MM.1S (cell line): Measurements from ENCODE around the gene CFI.
A peak's percentile ranks its signal among the peaks of the same experiment; 100 is the strongest.

ENCODE experiments used
- DNase-seq: peaks from one replicate; pipeline ENCODE4 v3.0.0-alpha.2; 2015
- H2AFZ ChIP-seq: fragments of 300-600 bp; sonication (generic); 2 replicates; pipeline ENCODE4 v1.6.0; 2016; ENCODE audit warnings: antibody characterized with exemption, low read length
- H3F3A ChIP-seq: fragments of 300-600 bp; sonication (generic); 2 replicates; pipeline ENCODE4 v1.6.1; 2016; ENCODE audit warnings: mild to moderate bottlenecking, antibody characterized with exemption, low read length, moderate library complexity, mixed read lengths; ENCODE audit not compliant: insufficient read depth
- H3K27ac ChIP-seq: fragments of 300-600 bp; sonication (generic); 2 replicates; pipeline ENCODE4 v1.5.1; 2016; ENCODE audit warnings: mild to moderate bottlenecking, low read length
- H3K27me3 ChIP-seq: fragments of 300-600 bp; sonication (generic); replicated peaks from 2 replicates; pipeline ENCODE4 v1.6.0; 2016; ENCODE audit warnings: low read length; ENCODE audit not compliant: insufficient read depth
- H3K36me3 ChIP-seq: fragments of 300-600 bp; sonication (generic); replicated peaks from 2 replicates; pipeline ENCODE4 v1.6.1; 2016; ENCODE audit warnings: mild to moderate bottlenecking, low read length, mixed read lengths; ENCODE audit not compliant: insufficient read depth
- H3K4me1 ChIP-seq: fragments of 300-600 bp; sonication (generic); 2 replicates; pipeline ENCODE4 v1.6.1; 2016; ENCODE audit warnings: low read length, mixed read lengths
- H3K4me2 ChIP-seq: fragments of 300-600 bp; sonication (generic); 2 replicates; pipeline ENCODE4 v1.6.0; 2016; ENCODE audit warnings: low read depth, low read length
- H3K4me3 ChIP-seq: fragments of 300-600 bp; sonication (generic); 2 replicates; pipeline ENCODE4 v1.5.1; 2016; ENCODE audit warnings: low read length, mixed read lengths
- H3K79me2 ChIP-seq: fragments of 300-600 bp; sonication (generic); 2 replicates; pipeline ENCODE4 v1.6.1; 2016; ENCODE audit warnings: mixed run types, low read length, mixed read lengths
- H3K9ac ChIP-seq: fragments of 300-600 bp; sonication (generic); 2 replicates; pipeline ENCODE4 v1.6.1; 2016; ENCODE audit warnings: low read length, mixed read lengths
- H3K9me2 ChIP-seq: fragments of 300-600 bp; sonication (generic); replicated peaks from 2 replicates; pipeline ENCODE4 v1.6.1; 2016; ENCODE audit warnings: mild to moderate bottlenecking, low read length, mixed read lengths; ENCODE audit not compliant: insufficient read depth
- H3K9me3 ChIP-seq: fragments of 300-600 bp; sonication (generic); replicated peaks from 2 replicates; pipeline ENCODE4 v1.6.1; 2016; ENCODE audit warnings: mild to moderate bottlenecking, low read length, mixed read lengths; ENCODE audit not compliant: insufficient read depth
- H4K20me1 ChIP-seq: fragments of 300-600 bp; sonication (generic); 2 replicates; pipeline ENCODE4 v1.6.1; 2016; ENCODE audit warnings: mild to moderate bottlenecking, low read length, moderate library complexity, mixed read lengths; ENCODE audit not compliant: insufficient read depth
- CTCF ChIP-seq: fragments of 300-600 bp; sonication (generic); IDR thresholded peaks from 2 replicates; pipeline ENCODE4 v1.5.1; 2016; ENCODE audit warnings: antibody characterized with exemption, low read length, mixed read lengths
- EZH2 ChIP-seq: fragments of 300-600 bp; sonication (generic); optimal IDR thresholded peaks from 2 replicates; pipeline ENCODE3; 2017; ENCODE audit warnings: low read depth, mild to moderate bottlenecking, antibody characterized with exemption, low read length, mixed read lengths
- EZH2phosphoT487 ChIP-seq: fragments of 300-600 bp; sonication (generic); IDR thresholded peaks from 2 replicates; pipeline ENCODE4 v1.6.1; 2018; ENCODE audit warnings: antibody characterized with exemption, low read length

CFI gene

GRCh38 chr4:109803924-109804571 lies 2.2 kb upstream of the CFI start:
- Histone ChIP-seq H2AFZ (no peak overlapping the region), H4K20me1 (no peaks in the 10 kb centered on the region), H3K4me3 (no peak overlapping the region), H3K4me2 (no peak overlapping the region), H3F3A (no peaks in the 10 kb centered on the region), H3K27me3 (no peaks in the 10 kb centered on the region), H3K4me1 (0 out of 2 replicates have a peak, but pooled peaks cover 4% of the 10 kb centered on the region), H3K36me3 (no peaks in the 10 kb centered on the region), H3K79me2 (no peaks in the 10 kb centered on the region), H3K27ac (no peak overlapping the region), H3K9me2 (no peaks in the 10 kb centered on the region), H3K9ac (no peak overlapping the region), H3K9me3 (no peaks in the 10 kb centered on the region)
- TF ChIP-seq EZH2 (no peak), CTCF (peak; percentile 60), EZH2phosphoT487 (no peak)
- peak; percentile 51 for DNase-seq

DNA sequence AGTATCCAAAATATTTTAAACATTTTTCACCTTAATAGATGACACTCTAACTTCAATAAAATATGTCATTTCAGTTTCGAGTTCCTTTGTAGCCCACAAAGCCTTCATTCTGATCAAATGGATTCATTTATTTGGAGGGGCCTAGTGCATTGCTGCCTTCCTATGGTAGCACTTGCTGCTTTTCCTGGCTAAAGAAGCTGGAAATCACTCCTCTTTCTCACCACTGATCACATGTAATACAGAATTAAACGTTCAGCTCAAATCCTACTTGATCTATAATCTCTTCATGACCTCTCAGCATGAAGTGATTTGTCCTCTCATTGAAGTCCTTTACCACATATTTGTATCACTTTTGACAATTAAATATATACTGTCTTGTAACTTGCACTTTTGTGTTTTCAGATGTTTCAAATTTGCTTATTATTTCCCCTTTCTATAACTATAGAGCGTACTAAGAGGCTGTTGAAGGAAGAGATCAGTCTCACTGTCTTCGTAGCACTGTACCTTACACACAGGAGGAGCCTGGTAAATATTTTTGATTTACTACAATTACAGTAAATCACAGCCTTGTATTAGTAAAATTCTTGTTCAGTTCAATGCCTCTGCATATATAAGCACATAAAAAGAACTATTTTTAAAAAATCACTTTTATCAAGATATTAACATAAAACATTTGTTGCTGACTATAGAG lies 555 bp downstream of the CFI start:
- Histone ChIP-seq H3F3A (no peaks in the 10 kb centered on the region), H3K9me2 (no peaks in the 10 kb centered on the region), H3K4me1 (0 out of 2 replicates have a peak, but pooled peaks cover 4% of the 10 kb centered on the region), H3K79me2 (no peaks in the 10 kb centered on the region), H3K36me3 (no peaks in the 10 kb centered on the region), H3K27ac (no peak overlapping the region), H3K4me2 (no peak overlapping the region), H3K27me3 (no peaks in the 10 kb centered on the region), H3K9ac (no peak overlapping the region), H2AFZ (no peak overlapping the region), H4K20me1 (no peaks in the 10 kb centered on the region), H3K4me3 (no peak overlapping the region), H3K9me3 (no peaks in the 10 kb centered on the region)
- TF ChIP-seq EZH2phosphoT487 (no peak), EZH2 (no peak), CTCF (no peak)
- no peak for DNase-seq

GRCh38 chr4:109798866-109799265 lies 2.9 kb downstream of the CFI start:
- Histone ChIP-seq H3K79me2 (no peaks in the 10 kb centered on the region), H3K9ac (no peak overlapping the region), H4K20me1 (no peaks in the 10 kb centered on the region), H3K4me1 (no peaks in the 10 kb centered on the region), H3K9me2 (no peaks in the 10 kb centered on the region), H3K4me3 (no peak overlapping the region), H3K27ac (no peak overlapping the region), H3K9me3 (no peaks in the 10 kb centered on the region), H3K27me3 (no peaks in the 10 kb centered on the region), H3K36me3 (no peaks in the 10 kb centered on the region), H2AFZ (no peak overlapping the region), H3K4me2 (no peak overlapping the region), H3F3A (no peaks in the 10 kb centered on the region)
- no peak for DNase-seq
- TF ChIP-seq CTCF (no peak), EZH2 (no peak), EZH2phosphoT487 (no peak)
